Stimulated activated CD4-positive, alpha-beta T cell treated with anti-CD3 and anti-CD28 coated beads, Interleukin-2, amount 100 ng/mL, for 4 hours (primary cell): ENCODE measurements around the gene TMPRSS7.
A peak's percentile ranks its signal among the peaks of the same experiment; 100 is the strongest.

Experiments used
- DNase-seq: peaks from one replicate; pipeline ENCODE4 v3.0.0-alpha.2; 2020; ENCODE audit warnings: low read depth

Gene TMPRSS7

GRCh38 chr3:112128843-112129727, 94.5 kb downstream of the TMPRSS7 start:
- DNase-seq, result peak; percentile 30

DNA sequence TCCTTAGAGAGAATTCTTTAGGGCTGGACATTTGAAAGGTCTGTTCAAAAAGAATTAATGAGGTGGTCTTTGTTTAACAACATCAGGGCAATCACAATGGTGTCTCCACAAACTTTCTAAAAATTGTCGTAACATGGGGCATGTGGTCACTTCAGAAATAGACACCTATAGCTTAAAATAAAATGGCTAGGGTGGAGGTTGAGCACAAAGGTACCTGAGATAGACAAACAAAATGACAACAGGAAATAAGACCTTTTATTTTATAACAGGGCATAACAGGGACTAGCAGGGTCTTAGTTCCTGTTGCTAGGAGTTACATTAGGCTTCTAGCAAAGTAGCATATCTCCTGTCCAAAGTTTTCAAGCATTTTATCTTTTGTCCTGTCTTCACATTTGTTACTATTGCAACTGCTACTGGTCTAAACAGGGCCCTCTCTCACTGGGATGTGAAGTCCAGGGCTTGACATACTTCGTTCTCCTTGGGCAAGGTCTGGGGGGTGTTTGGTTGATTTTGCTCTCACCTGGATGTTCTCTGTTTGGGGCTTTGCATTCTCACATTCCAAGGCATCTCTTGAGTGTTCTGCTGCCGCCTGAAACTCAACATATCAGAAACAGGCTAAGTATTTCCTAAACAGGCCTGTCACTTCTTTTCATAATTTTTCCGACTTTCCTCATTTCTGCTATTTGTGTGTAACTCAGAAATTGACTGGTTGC, 95.5 kb downstream of the TMPRSS7 start:
- DNase-seq, result no peak

- DNase-seq, result no peak
These were observed 96.1 kb downstream of the TMPRSS7 start for GRCh38 chr3:112130638-112130993.
